Mesenchymal stem cell (in vitro differentiated cells and primary cell): ENCODE measurements around the gene GOLGA2.

Source experiments
- DNase-seq: peaks from one replicate; pipeline ENCODE4 v3.0.0-alpha.2; 2013
- H2AFZ ChIP-seq: one replicate; pipeline ENCODE4 v1.6.1; 2013; ENCODE audit warnings: low read depth, mild to moderate bottlenecking, control low read depth, inconsistent platforms, low read length, moderate library complexity
- H2AK5ac ChIP-seq: 2 replicates; pipeline ENCODE4 v1.6.1; 2013; ENCODE audit warnings: low read length, moderate library complexity, mild to moderate bottlenecking, inconsistent platforms; ENCODE audit not compliant: severe bottlenecking
- H2BK120ac ChIP-seq: one replicate; pipeline ENCODE4 v1.6.1; 2013; ENCODE audit warnings: low read depth, mild to moderate bottlenecking, inconsistent platforms, low read length, moderate library complexity
- H2BK12ac ChIP-seq, 2 experiments: one replicate each; pipeline ENCODE4 v1.6.1; 2013; ENCODE audit warnings: inconsistent platforms in 2 of 2, low read length in 2 of 2, mild to moderate bottlenecking in 2 of 2, moderate library complexity in 2 of 2, control low read depth in 1 of 2
- H2BK15ac ChIP-seq: one replicate; pipeline ENCODE4 v1.6.1; 2013; ENCODE audit warnings: mild to moderate bottlenecking, low read depth, inconsistent platforms; ENCODE audit not compliant: poor library complexity, severe bottlenecking
- H2BK5ac ChIP-seq: 2 replicates; pipeline ENCODE4 v1.6.1; 2013; ENCODE audit warnings: low read depth, mild to moderate bottlenecking, low read length, control low read depth, inconsistent platforms; ENCODE audit not compliant: poor library complexity, severe bottlenecking
- H3K14ac ChIP-seq, 2 experiments: one replicate each; pipeline ENCODE4 v1.6.1; 2013; ENCODE audit warnings: inconsistent platforms in 2 of 2, low read length in 2 of 2, control low read depth in 1 of 2, mild to moderate bottlenecking in 1 of 2, moderate library complexity in 1 of 2
- H3K18ac ChIP-seq, 2 experiments: one replicate each; pipeline ENCODE4 v1.6.1; 2013; ENCODE audit warnings: inconsistent platforms in 2 of 2, low read length in 2 of 2, control low read depth in 1 of 2, low read depth in 1 of 2, mild to moderate bottlenecking in 1 of 2
- H3K23ac ChIP-seq, 2 experiments: one replicate each; pipeline ENCODE4 v1.6.1; 2013; ENCODE audit warnings: inconsistent platforms in 2 of 2, low read length in 2 of 2, mild to moderate bottlenecking in 2 of 2, moderate library complexity in 2 of 2, control low read depth in 1 of 2
- H3K27ac ChIP-seq: 2 replicates; pipeline ENCODE4 v1.5.1; 2013; ENCODE audit warnings: mild to moderate bottlenecking, moderate library complexity, low read length, control low read depth, inconsistent platforms; ENCODE audit not compliant: poor library complexity, severe bottlenecking
- H3K27me3 ChIP-seq, 2 experiments: 2 replicates each; pipeline versions ENCODE4 v1.6.1 to v1.7.0; 2013; ENCODE audit warnings: low read length in 2 of 2, mild to moderate bottlenecking in 2 of 2, moderate library complexity in 2 of 2, control low read depth in 1 of 2, inconsistent platforms in 1 of 2; ENCODE audit not compliant: control insufficient read depth in 1 of 2, insufficient read depth in 1 of 2
- H3K36me3 ChIP-seq, 2 experiments: 2 replicates each; pipeline versions ENCODE4 v1.6.1 to v1.7.0; 2013; ENCODE audit warnings: low read length in 2 of 2, control low read depth in 1 of 2, inconsistent platforms in 1 of 2, low read depth in 1 of 2, mild to moderate bottlenecking in 1 of 2; ENCODE audit not compliant: insufficient read depth in 2 of 2, control insufficient read depth in 1 of 2
- H3K4ac ChIP-seq, 2 experiments: one replicate each; pipeline ENCODE4 v1.6.1; 2013; ENCODE audit warnings: inconsistent platforms in 2 of 2, low read length in 2 of 2, mild to moderate bottlenecking in 2 of 2, moderate library complexity in 2 of 2, control low read depth in 1 of 2, low read depth in 1 of 2
- H3K4me1 ChIP-seq: 2 replicates; pipeline ENCODE4 v1.6.1; 2013; ENCODE audit warnings: low read depth, low read length, control low read depth; ENCODE audit not compliant: control insufficient read depth, insufficient read depth
- H3K4me2 ChIP-seq: 2 replicates; pipeline ENCODE4 v1.6.1; 2013; ENCODE audit warnings: low read length, mild to moderate bottlenecking, inconsistent platforms; ENCODE audit not compliant: poor library complexity, severe bottlenecking
- H3K4me3 ChIP-seq, 2 experiments: 2 replicates each; pipeline versions ENCODE4 v1.5.1 to v1.7.0; 2013; ENCODE audit warnings: low read length in 2 of 2, mild to moderate bottlenecking in 2 of 2, control low read depth in 1 of 2, low read depth in 1 of 2; ENCODE audit not compliant: insufficient read depth in 1 of 2
- H3K79me1 ChIP-seq: replicated peaks from 2 replicates; pipeline ENCODE4 v1.6.1; 2013; ENCODE audit warnings: mild to moderate bottlenecking, control low read depth, low read length, inconsistent platforms; ENCODE audit not compliant: poor library complexity, severe bottlenecking
- H3K9ac ChIP-seq: 2 replicates; pipeline ENCODE4 v1.7.0; 2013; ENCODE audit warnings: mild to moderate bottlenecking, low read length, moderate library complexity
- H3K9me3 ChIP-seq: 2 replicates; pipeline ENCODE4 v1.7.0; 2013; ENCODE audit warnings: mild to moderate bottlenecking, low read length; ENCODE audit not compliant: control insufficient read depth
- H4K8ac ChIP-seq: one replicate; pipeline ENCODE4 v1.6.1; 2013; ENCODE audit warnings: inconsistent platforms, mild to moderate bottlenecking, low read length, moderate library complexity
- H4K91ac ChIP-seq: one replicate; pipeline ENCODE4 v1.6.1; 2013; ENCODE audit warnings: mild to moderate bottlenecking, low read length, inconsistent platforms
- WGBS: methylation state at CpG from one replicate; pipeline ENCODE4 v1.1.7; 2013; ENCODE audit warnings: mixed read lengths; 5-methylcytosine and 5-hydroxymethylcytosine counted together

GOLGA2 gene

GRCh38 chr9:128243215-128244018, 32.4 kb downstream of the GOLGA2 start:
- Histone ChIP-seq H2BK15ac (peak overlapping the region; percentile 70), H3K4me1 (peaks cover 37% of the 10 kb centered on the region), H3K27me3 (no peaks in the 10 kb centered on the region), H3K79me1 (peaks cover 1% of the 10 kb centered on the region), H3K4me2 (no peak overlapping the region), H3K23ac (no peak overlapping the region), H2AK5ac (no peak overlapping the region), H2BK5ac (no peak overlapping the region), H4K8ac (peak overlapping the region; percentile 19), H2BK120ac (peak overlapping the region; percentile 37), H3K27ac (no peak overlapping the region), H3K14ac (peak overlapping the region; percentile 29 to 65), H2AFZ (no peak overlapping the region), H3K18ac (peak overlapping the region; percentile 14 to 51), H2BK12ac (peak overlapping the region in 1 of 2 experiments; percentile 19), H3K9me3 (no peaks in the 10 kb centered on the region), H3K4me3 (peak overlapping the region in 1 of 2 experiments; percentile 87), H3K9ac (peak overlapping the region; percentile 94), H4K91ac (peak overlapping the region; percentile 81), H3K36me3 (peaks cover 33 to 57% of the 10 kb centered on the region in 2 experiments), H3K4ac (peak overlapping the region in 1 of 2 experiments; percentile 42)
- no peak for DNase-seq
- 72% methylated on average over 10 of the region's 13 CpGs for WGBS

- Histone ChIP-seq H3K14ac (no peak overlapping the region), H3K27me3 (no peaks in the 10 kb centered on the region), H3K18ac (no peak overlapping the region)
Observed at GRCh38 chr9:128242828-128243214, 33.0 kb downstream of the GOLGA2 start.

GRCh38 chr9:128242124-128242523, 33.7 kb downstream of the GOLGA2 start:
- Histone ChIP-seq H3K79me1 (peaks cover 1% of the 10 kb centered on the region), H3K4me1 (peaks cover 35% of the 10 kb centered on the region), H2AK5ac (no peak overlapping the region), H2BK15ac (no peak overlapping the region), H3K4ac (no peak overlapping the region), H4K8ac (no peak overlapping the region), H3K9ac (peak overlapping the region; percentile 19), H3K18ac (no peak overlapping the region), H4K91ac (no peak overlapping the region), H3K23ac (no peak overlapping the region), H3K4me3 (no peak overlapping the region), H3K14ac (no peak overlapping the region), H2BK12ac (no peak overlapping the region), H2AFZ (no peak overlapping the region), H3K27ac (no peak overlapping the region), H3K27me3 (no peaks in the 10 kb centered on the region), H3K4me2 (no peak overlapping the region), H3K36me3 (peaks cover 23 to 51% of the 10 kb centered on the region in 2 experiments), H2BK120ac (no peak overlapping the region), H3K9me3 (no peaks in the 10 kb centered on the region), H2BK5ac (no peak overlapping the region)
- DNase-seq, result no peak
- 94% methylated on average over 3 of the region's 4 CpGs for WGBS

More at GRCh38 chr9:128242828-128243214, 33.0 kb downstream of the GOLGA2 start:
- H3K27ac ChIP-seq, result no peak overlapping the region
- H2BK120ac ChIP-seq, result no peak overlapping the region
- H3K79me1 ChIP-seq, result peaks cover 1% of the 10 kb centered on the region
- no peak overlapping the region for H3K4me2 ChIP-seq
- peaks cover 30 to 54% of the 10 kb centered on the region in 2 experiments for H3K36me3 ChIP-seq
- no peak overlapping the region for H2AK5ac ChIP-seq
- peak overlapping the region in 1 of 2 experiments; percentile 87 for H3K4me3 ChIP-seq
- H4K8ac ChIP-seq, result no peak overlapping the region
- no peak overlapping the region for H3K4ac ChIP-seq
- H3K9me3 ChIP-seq, result no peaks in the 10 kb centered on the region
- peaks cover 37% of the 10 kb centered on the region for H3K4me1 ChIP-seq
- peak overlapping the region; percentile 94 for H3K9ac ChIP-seq
- DNase-seq, result no peak
- no peak overlapping the region for H4K91ac ChIP-seq
- peak overlapping the region; percentile 54 for H2BK15ac ChIP-seq
- WGBS, result 78% methylated on average over 5 of the region's 7 CpGs
- H3K23ac ChIP-seq, result no peak overlapping the region
- H2BK5ac ChIP-seq, result no peak overlapping the region
- no peak overlapping the region for H2AFZ ChIP-seq
- H2BK12ac ChIP-seq, result no peak overlapping the region

GRCh38 chr9:128233817-128234406, 41.9 kb downstream of the GOLGA2 start:
- Histone ChIP-seq H3K18ac (no peak overlapping the region), H3K36me3 (peaks cover 19 to 22% of the 10 kb centered on the region in 2 experiments), H3K4me1 (no peaks in the 10 kb centered on the region), H2AFZ (no peak overlapping the region), H3K9me3 (no peaks in the 10 kb centered on the region), H3K27me3 (no peaks in the 10 kb centered on the region), H4K8ac (no peak overlapping the region), H2BK15ac (no peak overlapping the region), H3K4me3 (no peak overlapping the region), H2BK12ac (no peak overlapping the region), H3K4ac (no peak overlapping the region), H4K91ac (no peak overlapping the region), H3K14ac (no peak overlapping the region), H2BK120ac (no peak overlapping the region), H2BK5ac (no peak overlapping the region), H3K4me2 (no peak overlapping the region), H3K9ac (no peak overlapping the region), H3K27ac (no peak overlapping the region), H3K23ac (no peak overlapping the region), H2AK5ac (no peak overlapping the region), H3K79me1 (no peaks in the 10 kb centered on the region)
- no peak for DNase-seq
- WGBS, result 89% methylated on average over 28 of the region's 28 CpGs
